ENCODE results near the gene TAS2R4. TPM values are rescaled to one million over a fixed set of nuclear protein-coding genes. Genes with fewer than 3 reads are reported as not detected.
"Not testable (repeated sequence)": the region's sequence is repeated elsewhere in the genome, so short reads cannot be mapped to it uniquely, and the experiment has no call there.

TAS2R4 gene, protein sequence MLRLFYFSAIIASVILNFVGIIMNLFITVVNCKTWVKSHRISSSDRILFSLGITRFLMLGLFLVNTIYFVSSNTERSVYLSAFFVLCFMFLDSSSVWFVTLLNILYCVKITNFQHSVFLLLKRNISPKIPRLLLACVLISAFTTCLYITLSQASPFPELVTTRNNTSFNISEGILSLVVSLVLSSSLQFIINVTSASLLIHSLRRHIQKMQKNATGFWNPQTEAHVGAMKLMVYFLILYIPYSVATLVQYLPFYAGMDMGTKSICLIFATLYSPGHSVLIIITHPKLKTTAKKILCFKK
- not detected in 2 replicates for total RNA-seq (2014; rRNA removed; shearing (Covaris generic); ENCODE audit: low replicate concordance)

DNA sequence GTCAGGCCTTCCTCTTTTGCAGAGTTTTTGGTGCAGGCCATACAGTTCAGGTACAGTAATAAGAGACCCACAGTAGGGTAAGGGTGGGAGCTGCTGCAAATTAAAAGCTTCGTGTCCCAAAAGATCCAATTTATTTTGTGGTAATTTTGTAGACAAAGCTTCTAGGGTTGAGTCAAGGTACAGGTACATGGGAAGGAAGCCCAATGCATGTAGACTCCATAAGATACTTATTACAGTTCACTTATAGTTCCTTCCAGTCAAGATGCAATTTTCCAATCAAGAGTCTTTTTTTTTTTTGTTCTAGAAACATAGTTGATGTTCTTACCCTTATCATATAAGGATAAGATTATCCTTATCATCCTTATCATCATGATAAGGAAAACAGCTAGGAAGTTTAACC, at the start of gene TAS2R4:
TSS of gene TAS2R4 (plus strand) at position 301 of the 400 bp plus-strand sequence. CDS start 1,815 bp downstream, outside the sequence.
- H3K4me3 ChIP-seq = no peak within 1 kb of the TSS
- H3K27me3 ChIP-seq = no peaks in the 10 kb centered on the region
- no peaks in the 10 kb centered on the region for H3K36me3 ChIP-seq
- H3K9me3 ChIP-seq = no peaks in the 10 kb centered on the region
- DNase-seq = no peak

DNA sequence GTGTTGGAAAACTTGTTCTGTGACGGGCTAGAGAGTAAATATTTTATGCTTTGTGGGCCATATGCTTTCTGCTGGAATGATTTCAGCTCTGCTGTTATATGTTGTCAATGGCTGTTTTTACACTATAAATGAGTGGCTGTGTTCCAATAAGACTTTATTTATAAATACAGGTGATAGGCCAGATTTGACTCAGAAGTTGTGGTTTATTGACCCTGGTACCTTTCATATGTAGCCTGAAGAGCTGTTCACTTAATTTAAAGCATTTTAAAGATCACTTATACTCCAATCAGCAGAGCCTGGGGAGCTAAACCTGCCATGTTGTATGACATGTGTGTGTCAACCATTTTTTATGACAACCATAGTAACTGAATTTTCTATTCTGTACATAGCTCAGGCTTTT, 47.5 kb upstream of the TAS2R4 start:
- Histone ChIP-seq H3K36me3 (no peaks in the 10 kb centered on the region), H3K4me3 (no peak overlapping the region), H3K9me3 (no peaks in the 10 kb centered on the region), H3K27me3 (no peaks in the 10 kb centered on the region)
- DNase-seq = no peak

DNA sequence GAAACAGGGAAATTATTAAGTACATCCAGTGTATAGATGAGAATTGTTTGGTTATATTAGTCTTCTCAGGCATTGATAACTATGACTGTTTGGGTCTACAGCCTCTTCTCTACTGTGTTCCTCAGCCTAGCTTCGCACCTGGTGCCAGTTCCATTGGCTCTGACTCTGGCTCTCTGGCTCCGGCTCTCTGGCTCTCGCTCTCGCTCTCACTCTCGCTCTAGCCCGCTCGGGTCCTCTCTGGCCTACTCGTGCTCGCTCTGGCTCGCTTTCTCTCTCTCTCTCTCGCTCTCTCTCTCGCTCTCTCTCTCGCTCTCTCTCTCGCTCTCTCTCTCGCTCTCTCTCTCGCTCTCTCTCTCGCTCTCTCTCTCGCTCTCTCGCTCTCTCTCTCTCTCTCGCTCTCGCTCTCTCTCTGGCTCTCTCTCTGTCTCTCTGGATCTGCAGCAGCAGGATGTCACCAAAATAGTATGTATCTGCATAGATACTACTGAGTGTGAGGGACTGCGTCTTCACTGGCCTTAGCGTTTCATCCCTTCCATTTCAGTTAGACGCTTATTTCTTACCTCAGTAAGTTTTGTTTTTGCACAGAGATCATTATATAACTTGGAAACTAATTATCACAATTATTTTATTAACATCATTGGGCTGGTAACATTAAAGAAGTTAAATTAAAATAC, 44.9 kb upstream of the TAS2R4 start:
- Histone ChIP-seq H3K36me3 (no peaks in the 10 kb centered on the region), H3K9me3 (no peaks in the 10 kb centered on the region), H3K27me3 (no peaks in the 10 kb centered on the region), H3K4me3 (no peak overlapping the region)
- DNase-seq = no peak

DNA sequence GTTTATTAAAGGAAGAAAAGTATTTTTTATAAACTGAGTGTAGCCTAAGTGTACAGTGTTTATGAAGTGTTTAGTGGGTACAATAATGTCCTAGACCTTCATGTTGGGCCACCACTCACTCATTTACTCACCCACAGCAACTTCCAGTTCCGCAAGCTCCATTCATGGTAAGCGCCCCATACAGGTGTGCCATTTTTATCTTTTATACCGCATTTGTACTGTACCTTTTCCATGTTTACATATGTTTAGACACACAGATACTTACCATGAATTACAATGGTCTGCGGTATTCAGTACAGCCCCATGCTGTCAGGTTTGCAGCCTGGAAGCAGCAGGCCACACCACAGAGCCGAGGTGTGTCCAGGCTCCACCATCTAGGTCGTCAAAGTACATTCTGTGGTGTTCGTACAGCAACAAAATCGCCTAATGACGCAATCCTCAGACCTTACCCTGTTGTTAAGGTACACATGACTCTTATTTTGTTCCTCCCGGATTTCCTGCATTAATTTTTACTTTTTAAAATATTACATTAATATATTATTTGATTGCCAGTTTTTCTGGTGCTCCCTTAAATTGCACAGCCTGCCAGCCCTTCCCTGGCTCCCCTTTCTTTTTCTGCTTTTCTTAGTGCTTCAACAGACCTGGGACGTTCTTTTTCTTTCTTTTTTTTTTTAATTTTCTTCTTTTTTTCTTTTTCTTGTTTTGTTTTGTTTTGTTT, 39.2 kb upstream of the TAS2R4 start:
- no peaks in the 10 kb centered on the region for H3K9me3 ChIP-seq
- H3K36me3 ChIP-seq = peaks cover 25% of the 10 kb centered on the region
- peak overlapping the region; percentile 93 for H3K4me3 ChIP-seq
- no peaks in the 10 kb centered on the region for H3K27me3 ChIP-seq
- peak; percentile 1 for DNase-seq

DNA sequence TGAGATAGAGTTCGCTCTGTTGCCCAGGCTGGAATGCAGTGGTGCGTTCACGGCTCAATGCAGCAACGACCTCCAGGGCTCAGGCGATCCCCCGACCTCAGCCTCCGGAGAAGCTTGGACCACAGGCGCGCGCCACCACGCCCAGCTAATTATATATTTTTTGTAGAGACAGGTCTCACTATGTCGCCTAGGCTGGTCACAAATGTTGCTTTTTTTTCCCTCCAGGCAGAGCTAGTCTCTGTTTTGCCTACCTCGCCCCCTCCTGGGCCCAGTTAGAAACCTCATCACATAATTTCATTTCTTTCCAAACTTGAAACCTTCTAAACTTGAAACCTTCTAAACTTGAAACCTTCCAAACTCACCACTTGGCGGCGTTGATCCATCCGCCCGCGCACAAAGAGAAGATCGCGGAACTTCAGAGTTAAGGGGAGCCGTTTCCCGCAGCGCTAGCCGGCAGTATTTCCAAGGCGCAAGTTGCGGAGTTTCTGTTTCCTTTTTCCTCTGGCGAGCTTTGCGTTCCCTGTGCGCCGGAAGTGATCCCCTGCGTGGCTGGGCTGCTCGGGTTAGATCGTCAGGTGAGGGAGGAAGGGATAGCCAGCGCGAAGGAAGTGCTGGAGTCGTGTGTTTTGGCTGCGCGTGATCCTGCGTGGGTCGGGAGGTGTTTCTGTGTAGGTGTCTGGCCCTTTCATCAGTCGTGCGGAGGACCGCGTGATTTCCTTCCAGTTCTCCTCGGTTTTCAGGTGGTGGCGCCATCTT, 38.5 kb upstream of the TAS2R4 start, which contains the start of gene SSBP1:
TSS of gene SSBP1 (plus strand) at position 523 of the 756 bp plus-strand sequence. CDS start 809 bp downstream, outside the sequence.
- Histone ChIP-seq H3K4me3 (peak within 1 kb of the TSS; percentile 93), H3K36me3 (peaks cover 31% of the 10 kb centered on the region), H3K27me3 (no peaks in the 10 kb centered on the region), H3K9me3 (no peaks in the 10 kb centered on the region)
- DNase-seq = peak; percentile 84

DNA sequence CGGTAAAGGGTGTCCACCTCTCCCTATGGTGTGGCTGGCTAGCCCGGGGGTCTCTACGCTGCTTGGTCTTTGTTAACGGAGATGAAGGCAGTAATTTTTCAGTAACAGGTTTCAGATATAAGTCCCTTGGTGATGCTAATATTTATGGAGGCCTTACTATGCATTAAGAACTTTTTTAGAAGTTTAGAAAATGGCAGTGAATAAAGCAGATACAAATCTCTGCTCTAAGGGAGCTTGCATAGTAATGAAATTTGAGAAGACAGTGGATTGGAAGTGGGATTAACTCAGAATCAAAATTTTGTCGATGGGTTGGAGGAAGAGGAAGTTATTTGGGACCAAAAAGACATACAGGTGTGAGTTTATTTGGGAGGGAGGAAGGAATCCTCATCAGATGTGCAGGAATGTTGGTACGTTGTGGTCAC, 37.9 kb upstream of the TAS2R4 start:
- Histone ChIP-seq H3K4me3 (peak overlapping the region; percentile 93), H3K9me3 (no peaks in the 10 kb centered on the region), H3K27me3 (no peaks in the 10 kb centered on the region), H3K36me3 (peaks cover 36% of the 10 kb centered on the region)
- DNase-seq = no peak

DNA sequence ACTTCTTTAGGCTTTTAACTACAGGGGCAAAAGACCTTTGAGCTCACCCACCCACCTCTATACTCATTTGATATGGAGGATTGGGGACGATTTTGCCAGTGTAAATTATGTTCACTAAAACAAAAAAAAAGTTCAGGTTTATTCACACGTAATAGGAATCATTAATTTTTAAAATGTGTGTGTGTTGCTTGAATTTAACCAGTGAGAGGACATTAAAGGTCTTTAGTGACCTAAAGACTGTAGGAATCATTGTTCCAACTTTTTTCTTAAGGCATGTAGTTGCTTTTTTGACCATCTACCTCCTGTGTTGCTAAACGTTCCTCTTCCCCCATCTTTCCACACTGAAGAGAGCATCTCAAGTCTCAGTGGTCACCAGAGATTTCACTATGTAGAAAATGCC, 37.2 kb upstream of the TAS2R4 start:
- peaks cover 43% of the 10 kb centered on the region for H3K36me3 ChIP-seq

DNA sequence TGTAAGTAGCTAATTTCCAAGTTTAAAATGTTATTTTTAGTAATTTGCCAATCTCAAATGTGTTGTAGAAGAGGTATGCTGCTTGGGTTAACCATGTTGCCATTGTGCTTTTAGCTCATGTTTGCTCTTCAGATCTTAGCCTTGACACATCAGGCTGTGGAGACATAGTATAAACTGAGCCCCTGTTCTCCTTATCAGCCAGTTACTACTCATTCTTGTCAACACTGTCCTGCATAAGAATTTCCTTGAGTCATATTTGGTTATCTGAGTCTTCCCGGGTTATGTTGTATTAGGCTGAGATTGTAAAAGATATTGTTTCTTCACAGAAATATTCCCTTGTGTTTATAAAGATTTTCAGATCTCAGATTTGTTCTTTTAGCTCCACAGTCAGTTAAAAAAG, 34.2 kb upstream of the TAS2R4 start:
- H3K4me3 ChIP-seq = no peak overlapping the region
- H3K36me3 ChIP-seq = peaks cover 67% of the 10 kb centered on the region
- H3K27me3 ChIP-seq = no peaks in the 10 kb centered on the region
- no peaks in the 10 kb centered on the region for H3K9me3 ChIP-seq
- DNase-seq = no peak

More for the DNA sequence above, 37.2 kb upstream of the TAS2R4 start:
- DNase-seq = no peak
- peak overlapping the region; percentile 93 for H3K4me3 ChIP-seq
- H3K27me3 ChIP-seq = no peaks in the 10 kb centered on the region
- no peaks in the 10 kb centered on the region for H3K9me3 ChIP-seq

DNA sequence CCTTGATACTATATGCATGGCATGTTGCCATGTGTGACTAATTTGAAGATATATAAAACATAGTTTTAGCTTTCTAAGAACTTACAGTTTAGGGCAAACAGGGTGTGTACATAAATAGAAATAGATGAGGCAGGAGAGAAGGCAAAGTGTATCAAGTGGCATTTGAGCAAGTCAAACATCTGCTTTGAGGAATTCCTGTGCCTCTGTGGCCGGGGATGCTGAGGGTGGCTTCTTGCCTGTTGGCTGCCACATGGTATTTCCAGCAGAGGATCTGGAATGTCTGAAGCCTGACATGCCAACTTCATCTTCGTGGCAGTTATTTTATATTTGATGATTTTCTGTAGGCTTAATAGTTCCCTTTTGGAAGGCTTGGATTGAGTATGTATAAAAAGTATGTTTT, 32.3 kb upstream of the TAS2R4 start:
- H3K27me3 ChIP-seq = no peaks in the 10 kb centered on the region
- no peak overlapping the region for H3K4me3 ChIP-seq
- H3K9me3 ChIP-seq = no peaks in the 10 kb centered on the region
- peaks cover 79% of the 10 kb centered on the region for H3K36me3 ChIP-seq
- no peak for DNase-seq

DNA sequence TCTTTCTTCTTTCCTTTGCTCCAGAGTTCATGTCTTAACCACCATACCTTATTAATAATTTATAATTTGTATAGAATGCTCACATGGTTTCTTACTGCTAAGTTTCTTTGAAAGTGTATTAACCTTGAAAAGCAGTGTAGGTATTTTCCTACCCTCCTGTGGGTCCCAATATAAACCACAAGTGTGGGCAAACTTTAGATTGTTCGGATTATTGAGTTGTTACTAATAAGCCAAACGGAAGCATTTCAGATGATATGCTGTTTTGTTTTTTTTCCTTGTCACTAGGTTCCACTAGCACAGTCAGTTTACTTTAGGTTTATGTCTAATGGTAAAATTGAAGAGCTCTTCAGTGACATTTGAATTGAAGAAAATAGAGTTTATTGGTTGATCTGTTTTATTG, 28.1 kb upstream of the TAS2R4 start:
- H3K9me3 ChIP-seq = peaks cover 3% of the 10 kb centered on the region; the same call in 1 of the 2 replicates
- H3K36me3 ChIP-seq = peaks cover 85% of the 10 kb centered on the region
- H3K4me3 ChIP-seq = no peak overlapping the region
- H3K27me3 ChIP-seq = no peaks in the 10 kb centered on the region
- DNase-seq = no peak

DNA sequence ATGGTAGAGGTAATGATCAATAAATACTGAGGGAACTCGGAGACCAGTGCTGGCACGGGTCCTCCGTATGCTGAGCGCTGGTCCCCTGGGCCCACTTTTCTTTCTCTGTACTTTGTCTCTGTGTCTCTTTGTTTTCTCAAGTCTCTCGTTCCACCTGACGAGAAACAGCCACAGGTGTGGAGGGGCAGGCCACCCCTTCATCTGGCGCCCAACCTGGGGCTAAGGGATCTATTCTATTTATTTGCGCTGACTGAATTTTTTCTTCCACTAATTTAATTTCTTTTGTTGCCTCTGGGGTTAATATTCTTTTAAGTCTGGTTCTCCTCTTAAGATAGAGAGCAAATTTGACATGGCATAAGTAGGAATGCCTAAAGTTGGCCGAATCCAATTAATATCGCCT, 24.6 kb upstream of the TAS2R4 start:
- H3K4me3 ChIP-seq, H3K27me3 ChIP-seq, H3K9me3 ChIP-seq: not testable (repeated sequence)
- DNase-seq = peak; percentile 17
- peaks cover 55% of the 10 kb centered on the region for H3K36me3 ChIP-seq

DNA sequence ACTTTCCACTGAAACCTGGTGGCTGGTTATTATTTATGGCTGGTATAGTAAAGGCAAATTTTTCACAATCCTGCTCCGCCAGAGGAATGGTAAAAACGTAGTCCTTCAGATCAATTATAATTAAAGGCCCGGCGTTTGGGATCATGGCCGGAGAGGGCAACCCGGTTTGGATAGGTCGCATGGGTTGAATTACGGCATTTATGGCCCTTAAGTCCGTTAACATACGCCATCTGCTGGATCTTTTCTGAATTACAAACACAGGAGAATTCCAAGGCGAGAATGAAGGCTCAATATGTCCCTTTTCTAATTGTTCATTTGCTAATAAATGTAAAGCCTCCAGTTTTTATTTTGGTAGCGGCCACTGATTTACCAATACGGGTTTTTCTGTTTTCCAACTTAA, 23.8 kb upstream of the TAS2R4 start:
- H3K36me3 ChIP-seq = peaks cover 53% of the 10 kb centered on the region
- DNase-seq = no peak
- H3K27me3 ChIP-seq = no peaks in the 10 kb centered on the region
- H3K9me3 ChIP-seq = peaks cover 3% of the 10 kb centered on the region; the same call in 1 of the 2 replicates
- H3K4me3 ChIP-seq = no peak overlapping the region

DNA sequence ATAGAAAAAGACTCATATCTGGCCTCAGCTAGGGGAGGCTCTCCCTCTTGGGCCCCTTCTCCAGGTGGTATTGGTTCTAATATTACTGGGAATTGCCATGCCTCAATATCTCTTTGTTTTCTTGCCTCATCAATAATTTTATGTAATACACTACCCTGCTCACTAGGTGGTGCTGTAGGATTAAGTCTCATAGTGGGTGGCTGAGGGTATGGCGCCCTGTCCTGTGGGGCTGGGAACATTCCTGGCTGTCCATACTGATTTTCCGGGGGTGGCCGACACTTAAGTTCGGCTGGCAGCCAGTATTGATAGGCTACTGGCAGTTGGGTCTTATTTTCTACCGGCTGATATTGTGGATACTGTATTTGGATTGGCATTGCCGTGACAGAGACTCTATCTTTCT, 21.5 kb upstream of the TAS2R4 start:
- Histone ChIP-seq H3K27me3 (no peaks in the 10 kb centered on the region), H3K9me3 (peaks cover 3% of the 10 kb centered on the region; the same call in 1 of the 2 replicates), H3K4me3 (no peak overlapping the region), H3K36me3 (peaks cover 33% of the 10 kb centered on the region)
- no peak for DNase-seq

DNA sequence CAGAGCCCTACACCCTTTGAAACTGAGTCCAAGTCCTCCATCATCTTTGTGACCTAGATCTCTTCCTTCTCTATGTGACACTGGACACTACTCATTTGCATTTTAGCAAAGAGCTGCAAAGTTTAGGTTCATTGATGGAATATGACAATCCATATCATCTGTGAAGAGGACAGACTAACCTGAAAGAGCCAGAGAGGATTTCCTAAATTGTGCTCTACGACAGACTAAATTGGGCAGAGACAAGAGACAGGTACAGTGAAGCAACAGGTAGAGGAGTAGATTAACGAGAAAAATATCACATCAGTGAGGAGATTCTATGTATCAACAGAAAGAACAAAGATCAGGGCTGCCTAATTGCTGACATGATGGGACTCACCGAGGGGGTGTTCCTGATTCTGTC, 12.7 kb upstream of the TAS2R4 start, which contains the start of gene TAS2R3:
TSS of gene TAS2R3 (plus strand) at position 301 of the 400 bp plus-strand sequence. CDS start at position 363, 62 bp downstream.
- H3K36me3 ChIP-seq = no peaks in the 10 kb centered on the region; the same call in 1 of the 2 replicates
- no peak within 1 kb of the TSS for H3K4me3 ChIP-seq
- H3K9me3 ChIP-seq = no peaks in the 10 kb centered on the region
- H3K27me3 ChIP-seq = no peaks in the 10 kb centered on the region
- DNase-seq = no peak

DNA sequence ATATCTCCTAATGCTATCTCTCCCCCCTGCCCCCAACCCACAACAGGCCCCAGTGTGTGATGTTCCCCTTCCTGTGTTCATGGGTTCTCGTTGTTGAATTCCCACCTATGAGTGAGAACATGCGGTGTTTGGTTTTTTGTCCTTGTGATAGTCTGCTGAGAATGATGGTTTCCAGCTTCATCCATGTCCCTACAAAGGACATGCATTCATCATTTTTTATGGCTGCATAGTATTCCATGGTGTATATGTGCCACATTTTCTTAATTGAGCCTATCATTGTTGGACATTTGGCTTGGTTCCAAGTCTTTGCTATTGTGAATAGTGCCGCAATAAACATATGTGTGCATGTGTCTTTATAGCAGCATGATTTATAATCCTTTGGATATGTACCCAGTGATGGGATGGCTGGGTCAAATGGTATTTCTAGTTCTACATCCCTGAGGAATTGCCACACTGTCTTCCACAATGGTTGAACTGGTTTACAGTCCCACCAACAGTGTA, 6.3 kb upstream of the TAS2R4 start:
- H3K27me3 ChIP-seq, DNase-seq, H3K4me3 ChIP-seq, H3K36me3 ChIP-seq, H3K9me3 ChIP-seq: not testable (repeated sequence)

Measured in MG63 (cell line).